ENCODE data around the gene UBQLN4.

The UBQLN4 gene

DNA sequence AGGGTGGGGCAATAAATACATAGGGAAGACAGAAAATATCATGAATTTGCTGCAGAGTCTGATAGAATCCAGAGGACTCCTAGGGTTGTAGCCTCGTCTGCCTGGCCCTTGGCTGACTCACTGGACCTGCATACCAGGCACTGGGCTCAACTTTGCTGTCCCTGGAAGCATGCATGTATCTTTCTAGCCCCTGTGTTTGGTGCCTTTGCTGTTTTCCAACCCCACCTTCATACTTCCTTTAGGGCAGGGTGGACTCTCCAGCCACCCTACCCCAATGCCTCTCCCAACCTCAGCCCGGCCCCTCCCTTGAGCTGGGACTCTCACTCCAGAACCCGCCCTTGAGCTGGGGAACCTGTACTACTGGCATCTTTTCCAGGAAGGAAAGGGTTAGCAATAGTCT lies 8.6 kb upstream of the UBQLN4 start:
- peaks cover 12 to 16% of the 10 kb centered on the region in 2 experiments for H3K36me3 ChIP-seq (ENCODE audit: control insufficient read depth in 1 of 2, insufficient read depth in 2 of 2, low read depth in 1 of 2, low read length in 2 of 2)
- no peak overlapping the region for H3K27ac ChIP-seq (ENCODE audit: low read length, poor library complexity, severe bottlenecking)
- H2AK5ac ChIP-seq (ENCODE audit: low read length, severe bottlenecking) = no peak overlapping the region
- H3K4me1 ChIP-seq (ENCODE audit: control insufficient read depth, insufficient read depth, low read depth, low read length) = peaks cover 12% of the 10 kb centered on the region
- no peak overlapping the region for H3K9ac ChIP-seq (ENCODE audit: low read length)
- H4K91ac ChIP-seq (ENCODE audit: low read length) = no peak overlapping the region
- peak; percentile 21 for DNase-seq
- 18% methylated on average over 1 of the region's 3 CpGs for WGBS
- no peak overlapping the region for H2AFZ ChIP-seq (ENCODE audit: low read depth, low read length)
- H4K8ac ChIP-seq (ENCODE audit: low read length) = no peak overlapping the region
- no peak overlapping the region for H2BK15ac ChIP-seq (ENCODE audit: low read depth, poor library complexity, severe bottlenecking)
- no peak overlapping the region for H3K18ac ChIP-seq (ENCODE audit: low read depth in 1 of 2, low read length in 2 of 2)
- H3K4ac ChIP-seq (ENCODE audit: low read depth in 1 of 2, low read length in 2 of 2) = no peak overlapping the region
- no peak overlapping the region for H2BK12ac ChIP-seq (ENCODE audit: low read length in 2 of 2)
- H2BK120ac ChIP-seq (ENCODE audit: low read depth, low read length) = no peak overlapping the region
- H3K27me3 ChIP-seq (ENCODE audit: control insufficient read depth in 1 of 2, insufficient read depth in 1 of 2, low read length in 2 of 2) = no peaks in the 10 kb centered on the region
- peaks cover 2% of the 10 kb centered on the region for H3K79me1 ChIP-seq (replicated peaks; ENCODE audit: low read length, poor library complexity, severe bottlenecking)
- no peak overlapping the region for H3K23ac ChIP-seq (ENCODE audit: low read length in 2 of 2)
- no peaks in the 10 kb centered on the region for H3K9me3 ChIP-seq (ENCODE audit: control insufficient read depth, low read length)
- no peak overlapping the region for H3K4me2 ChIP-seq (ENCODE audit: low read length, poor library complexity, severe bottlenecking)
- H3K14ac ChIP-seq (ENCODE audit: low read length in 2 of 2) = no peak overlapping the region
- no peak overlapping the region for H3K4me3 ChIP-seq (ENCODE audit: insufficient read depth in 1 of 2, low read depth in 1 of 2, low read length in 2 of 2)
- no peak overlapping the region for H2BK5ac ChIP-seq (ENCODE audit: low read depth, low read length, poor library complexity, severe bottlenecking)

DNA sequence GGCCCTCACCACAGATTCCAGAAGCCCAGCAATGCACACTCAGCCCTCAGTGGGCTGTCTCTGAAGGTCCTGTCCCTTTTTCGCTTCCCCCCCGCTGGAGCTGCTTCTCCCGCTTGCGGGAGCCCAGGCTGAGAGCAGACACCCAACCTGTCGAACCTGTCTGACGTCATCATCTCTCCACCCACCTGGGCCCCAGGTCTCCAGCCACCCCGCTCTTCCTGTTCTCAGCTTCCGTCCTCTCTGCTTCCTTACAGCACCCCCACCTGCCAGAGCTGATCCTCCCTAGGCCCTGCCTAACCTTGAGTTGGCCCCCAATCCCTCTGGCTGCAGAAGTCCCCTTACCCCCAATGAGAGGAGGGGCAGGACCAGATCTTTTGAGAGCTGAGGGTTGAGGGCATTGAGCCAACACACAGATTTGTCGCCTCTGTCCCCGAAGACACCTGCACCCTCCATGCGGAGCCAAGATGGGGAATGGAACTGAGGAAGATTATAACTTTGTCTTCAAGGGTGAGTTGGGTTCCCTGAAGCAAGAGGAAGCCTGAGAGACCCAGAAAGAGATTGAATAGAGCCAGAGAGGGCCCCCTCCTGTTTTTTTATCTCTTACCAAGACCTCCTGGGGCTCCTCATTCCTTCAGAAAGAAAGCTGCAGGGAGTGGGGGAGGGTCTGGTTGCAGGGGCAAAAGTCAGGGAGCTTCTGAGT lies 7.5 kb upstream of the UBQLN4 start, which contains the start of gene RAB25:
Gene RAB25, plus strand, starts transcription at position 224 of the 700 bp plus-strand sequence. Its CDS starts 241 bp downstream, at position 465.
- H3K36me3 ChIP-seq (ENCODE audit: control insufficient read depth in 1 of 2, insufficient read depth in 2 of 2, low read depth in 1 of 2, low read length in 2 of 2) = peaks cover 12 to 20% of the 10 kb centered on the region in 2 experiments
- H3K4me2 ChIP-seq (ENCODE audit: low read length, poor library complexity, severe bottlenecking) = no peak within 1 kb of the TSS
- H2BK5ac ChIP-seq (ENCODE audit: low read depth, low read length, poor library complexity, severe bottlenecking) = no peak within 1 kb of the TSS
- no peak within 1 kb of the TSS for H2BK120ac ChIP-seq (ENCODE audit: low read depth, low read length)
- 42% methylated on average over 11 of the region's 11 CpGs for WGBS
- no peak within 1 kb of the TSS for H3K9ac ChIP-seq (ENCODE audit: low read length)
- no peaks in the 10 kb centered on the region for H3K9me3 ChIP-seq (ENCODE audit: control insufficient read depth, low read length)
- no peaks in the 10 kb centered on the region for H3K27me3 ChIP-seq (ENCODE audit: control insufficient read depth in 1 of 2, insufficient read depth in 1 of 2, low read length in 2 of 2)
- H2AK5ac ChIP-seq (ENCODE audit: low read length, severe bottlenecking) = no peak within 1 kb of the TSS
- no peak within 1 kb of the TSS for H4K91ac ChIP-seq (ENCODE audit: low read length)
- peaks cover 12% of the 10 kb centered on the region for H3K4me1 ChIP-seq (ENCODE audit: control insufficient read depth, insufficient read depth, low read depth, low read length)
- no peak within 1 kb of the TSS for H3K4me3 ChIP-seq (ENCODE audit: insufficient read depth in 1 of 2, low read depth in 1 of 2, low read length in 2 of 2)
- H3K23ac ChIP-seq (ENCODE audit: low read length in 2 of 2) = no peak within 1 kb of the TSS
- no peak within 1 kb of the TSS for H3K27ac ChIP-seq (ENCODE audit: low read length, poor library complexity, severe bottlenecking)
- no peak within 1 kb of the TSS for H2AFZ ChIP-seq (ENCODE audit: low read depth, low read length)
- H4K8ac ChIP-seq (ENCODE audit: low read length) = no peak within 1 kb of the TSS
- no peak within 1 kb of the TSS for H3K18ac ChIP-seq (ENCODE audit: low read depth in 1 of 2, low read length in 2 of 2)
- H2BK15ac ChIP-seq (ENCODE audit: low read depth, poor library complexity, severe bottlenecking) = no peak within 1 kb of the TSS
- H3K14ac ChIP-seq (ENCODE audit: low read length in 2 of 2) = no peak within 1 kb of the TSS
- no peak for DNase-seq
- H2BK12ac ChIP-seq (ENCODE audit: low read length in 2 of 2) = no peak within 1 kb of the TSS
- H3K79me1 ChIP-seq (replicated peaks; ENCODE audit: low read length, poor library complexity, severe bottlenecking) = peaks cover 5% of the 10 kb centered on the region
- H3K4ac ChIP-seq (ENCODE audit: low read depth in 1 of 2, low read length in 2 of 2) = no peak within 1 kb of the TSS

DNA sequence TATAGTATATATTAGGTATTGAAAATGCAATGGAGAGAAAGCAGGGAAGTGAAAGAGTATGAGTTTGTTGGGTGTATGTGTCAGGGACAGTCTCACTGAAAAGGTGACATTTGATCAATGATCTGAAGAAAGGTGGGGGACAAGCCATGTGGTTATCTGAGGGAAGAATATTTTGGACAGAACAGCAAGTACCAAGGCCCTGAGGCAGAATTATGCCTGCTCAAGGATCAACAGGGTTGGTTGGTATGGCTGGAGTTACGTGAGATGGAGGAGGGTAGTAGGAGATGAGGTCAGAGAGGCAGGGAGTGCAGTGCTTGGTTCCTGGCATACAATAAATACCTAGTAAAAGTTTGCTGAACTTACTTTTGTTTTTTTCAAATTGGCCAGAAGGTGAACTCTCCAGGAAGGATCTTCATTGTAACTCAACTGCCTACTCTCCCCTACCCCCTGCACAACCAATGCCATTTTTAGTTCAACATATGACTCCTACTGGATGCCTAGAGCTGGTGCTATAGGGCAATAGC lies 2.8 kb upstream of the UBQLN4 start:
- no peak overlapping the region for H3K14ac ChIP-seq (ENCODE audit: low read length in 2 of 2)
- H2BK5ac ChIP-seq (ENCODE audit: low read depth, low read length, poor library complexity, severe bottlenecking) = no peak overlapping the region
- no peak overlapping the region for H3K4ac ChIP-seq (ENCODE audit: low read depth in 1 of 2, low read length in 2 of 2)
- H3K9ac ChIP-seq (ENCODE audit: low read length) = peak overlapping the region; percentile 93
- H3K18ac ChIP-seq (ENCODE audit: low read depth in 1 of 2, low read length in 2 of 2) = no peak overlapping the region
- H3K4me1 ChIP-seq (ENCODE audit: control insufficient read depth, insufficient read depth, low read depth, low read length) = peaks cover 11% of the 10 kb centered on the region
- no peak for DNase-seq
- H3K23ac ChIP-seq (ENCODE audit: low read length in 2 of 2) = peak overlapping the region in 1 of 2 experiments; percentile 75
- no peaks in the 10 kb centered on the region for H3K27me3 ChIP-seq (ENCODE audit: control insufficient read depth in 1 of 2, insufficient read depth in 1 of 2, low read length in 2 of 2)
- H2BK15ac ChIP-seq (ENCODE audit: low read depth, poor library complexity, severe bottlenecking) = no peak overlapping the region
- H2AK5ac ChIP-seq (ENCODE audit: low read length, severe bottlenecking) = no peak overlapping the region
- H3K4me3 ChIP-seq (ENCODE audit: insufficient read depth in 1 of 2, low read depth in 1 of 2, low read length in 2 of 2) = no peak overlapping the region
- peaks cover 18% of the 10 kb centered on the region for H3K79me1 ChIP-seq (replicated peaks; ENCODE audit: low read length, poor library complexity, severe bottlenecking)
- WGBS = 100% methylated on average over 1 of the region's 1 CpG
- H2AFZ ChIP-seq (ENCODE audit: low read depth, low read length) = no peak overlapping the region
- no peaks in the 10 kb centered on the region for H3K9me3 ChIP-seq (ENCODE audit: control insufficient read depth, low read length)
- H3K36me3 ChIP-seq (ENCODE audit: control insufficient read depth in 1 of 2, insufficient read depth in 2 of 2, low read depth in 1 of 2, low read length in 2 of 2) = peaks cover 14 to 20% of the 10 kb centered on the region in 2 experiments
- H4K8ac ChIP-seq (ENCODE audit: low read length) = no peak overlapping the region
- no peak overlapping the region for H4K91ac ChIP-seq (ENCODE audit: low read length)
- no peak overlapping the region for H2BK120ac ChIP-seq (ENCODE audit: low read depth, low read length)
- no peak overlapping the region for H3K4me2 ChIP-seq (ENCODE audit: low read length, poor library complexity, severe bottlenecking)
- no peak overlapping the region for H3K27ac ChIP-seq (ENCODE audit: low read length, poor library complexity, severe bottlenecking)
- H2BK12ac ChIP-seq (ENCODE audit: low read length in 2 of 2) = peak overlapping the region in 1 of 2 experiments; percentile 31

DNA sequence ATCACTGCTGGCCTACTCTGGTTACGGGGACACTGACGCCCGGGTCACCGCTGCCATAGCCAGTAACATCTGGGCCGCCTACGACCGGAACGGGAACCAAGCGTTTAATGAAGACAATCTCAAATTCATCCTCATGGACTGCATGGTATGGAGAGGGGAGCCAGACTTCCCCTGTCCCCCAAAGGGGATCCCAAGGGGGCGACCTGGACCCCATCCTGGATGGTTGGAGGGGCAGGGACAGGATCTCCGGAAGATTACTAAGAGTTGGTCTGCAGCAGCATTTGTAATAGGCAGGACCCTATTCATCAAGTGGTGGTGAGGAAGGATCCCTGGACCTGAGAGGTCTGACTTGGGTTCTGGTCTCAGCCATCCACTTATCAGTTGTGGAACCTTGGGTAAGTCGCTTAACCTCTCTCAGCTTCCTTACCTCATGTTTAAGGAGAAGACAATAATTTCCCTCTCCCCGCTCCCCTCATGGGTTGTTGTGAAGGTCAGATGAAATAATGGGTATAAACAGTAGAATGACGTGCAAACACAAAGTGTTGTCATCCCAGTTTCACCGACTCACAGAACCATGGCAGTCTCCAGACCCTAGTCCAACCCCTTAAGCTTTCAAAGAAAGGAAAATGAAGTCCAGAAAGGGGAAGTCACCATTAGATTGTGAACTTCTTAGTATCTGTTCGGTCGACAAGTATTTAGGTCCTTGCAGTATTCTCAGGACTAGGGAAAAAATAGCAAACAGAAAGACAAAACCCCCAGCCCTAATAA lies 1.9 kb upstream of the UBQLN4 start:
- Histone ChIP-seq H3K4me1 (ENCODE audit: control insufficient read depth, insufficient read depth, low read depth, low read length) (peaks cover 8% of the 10 kb centered on the region), H3K36me3 (ENCODE audit: control insufficient read depth in 1 of 2, insufficient read depth in 2 of 2, low read depth in 1 of 2, low read length in 2 of 2) (peaks cover 23 to 25% of the 10 kb centered on the region in 2 experiments), H2AK5ac (ENCODE audit: low read length, severe bottlenecking) (no peak overlapping the region), H3K9me3 (ENCODE audit: control insufficient read depth, low read length) (no peaks in the 10 kb centered on the region), H3K4me2 (ENCODE audit: low read length, poor library complexity, severe bottlenecking) (peak overlapping the region; percentile 96), H4K8ac (ENCODE audit: low read length) (peak overlapping the region; percentile 66), H2BK5ac (ENCODE audit: low read depth, low read length, poor library complexity, severe bottlenecking) (no peak overlapping the region), H3K9ac (ENCODE audit: low read length) (peak overlapping the region; percentile 93), H3K23ac (ENCODE audit: low read length in 2 of 2) (peak overlapping the region in 1 of 2 experiments; percentile 83), H3K79me1 (replicated peaks; ENCODE audit: low read length, poor library complexity, severe bottlenecking) (peaks cover 27% of the 10 kb centered on the region), H3K14ac (ENCODE audit: low read length in 2 of 2) (peak overlapping the region in 1 of 2 experiments; percentile 45), H3K27me3 (ENCODE audit: control insufficient read depth in 1 of 2, insufficient read depth in 1 of 2, low read length in 2 of 2) (no peaks in the 10 kb centered on the region), H2BK12ac (ENCODE audit: low read length in 2 of 2) (no peak overlapping the region), H2BK15ac (ENCODE audit: low read depth, poor library complexity, severe bottlenecking) (peak overlapping the region; percentile 60), H3K4me3 (ENCODE audit: insufficient read depth in 1 of 2, low read depth in 1 of 2, low read length in 2 of 2) (peak overlapping the region; percentile 81 to 96), H2AFZ (ENCODE audit: low read depth, low read length) (peak overlapping the region; percentile 84), H3K4ac (ENCODE audit: low read depth in 1 of 2, low read length in 2 of 2) (peak overlapping the region in 1 of 2 experiments; percentile 62), H4K91ac (ENCODE audit: low read length) (no peak overlapping the region), H3K18ac (ENCODE audit: low read depth in 1 of 2, low read length in 2 of 2) (peak overlapping the region; percentile 81 to 91), H2BK120ac (ENCODE audit: low read depth, low read length) (no peak overlapping the region), H3K27ac (ENCODE audit: low read length, poor library complexity, severe bottlenecking) (no peak overlapping the region)
- DNase-seq = peak; percentile 39
- WGBS = 27% methylated on average over 14 of the region's 17 CpGs

All from mesenchymal stem cell (in vitro differentiated cells and primary cell).